Fibroblast of lung (primary cell): ENCODE results near the gene OSBP2.

ENCODE experiments used
- EZH2 ChIP-seq: IDR thresholded peaks from 2 replicates; pipeline ENCODE4 v1.5.1; 2012; ENCODE audit warnings: low read length, control low read depth, mild to moderate bottlenecking; ENCODE audit errors: missing control alignments
- TF ChIP-seq, protein P1 (sequence below), 2 donors: IDR thresholded peaks in 1 of 2; conservative IDR thresholded peaks in 1 of 2; 1 replicate in 1 of 2; 2 replicates in 1 of 2; pipeline ENCODE4 v1.5.1; 2011 to 2012; ENCODE audit warnings: low read length in 2 of 2, control low read depth in 1 of 2, inconsistent platforms in 1 of 2, low read depth in 1 of 2, mild to moderate bottlenecking in 1 of 2

DNA sequence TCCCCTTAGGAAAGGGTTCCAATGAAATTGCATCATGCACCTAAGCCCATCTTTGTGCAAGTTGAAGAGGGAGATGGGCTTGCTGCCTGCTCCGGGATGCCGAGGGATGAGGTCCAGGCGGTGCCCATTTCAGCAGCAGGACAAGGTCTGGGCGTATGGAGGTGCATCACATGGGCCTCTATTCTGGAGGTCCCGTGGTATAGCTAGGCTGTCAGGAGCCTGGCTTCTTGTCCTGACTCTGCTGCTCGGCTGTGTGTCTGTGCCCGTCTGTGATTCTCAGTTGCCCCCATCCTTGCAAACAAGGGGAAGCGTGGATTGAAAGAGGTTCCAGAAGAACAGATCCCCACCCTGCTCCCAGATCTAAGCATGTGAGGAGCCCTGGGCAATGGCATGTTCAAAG is 130.0 kb downstream of the OSBP2 start:
- no peak for TF ChIP-seq EZH2
- TF ChIP-seq, protein P1, sequence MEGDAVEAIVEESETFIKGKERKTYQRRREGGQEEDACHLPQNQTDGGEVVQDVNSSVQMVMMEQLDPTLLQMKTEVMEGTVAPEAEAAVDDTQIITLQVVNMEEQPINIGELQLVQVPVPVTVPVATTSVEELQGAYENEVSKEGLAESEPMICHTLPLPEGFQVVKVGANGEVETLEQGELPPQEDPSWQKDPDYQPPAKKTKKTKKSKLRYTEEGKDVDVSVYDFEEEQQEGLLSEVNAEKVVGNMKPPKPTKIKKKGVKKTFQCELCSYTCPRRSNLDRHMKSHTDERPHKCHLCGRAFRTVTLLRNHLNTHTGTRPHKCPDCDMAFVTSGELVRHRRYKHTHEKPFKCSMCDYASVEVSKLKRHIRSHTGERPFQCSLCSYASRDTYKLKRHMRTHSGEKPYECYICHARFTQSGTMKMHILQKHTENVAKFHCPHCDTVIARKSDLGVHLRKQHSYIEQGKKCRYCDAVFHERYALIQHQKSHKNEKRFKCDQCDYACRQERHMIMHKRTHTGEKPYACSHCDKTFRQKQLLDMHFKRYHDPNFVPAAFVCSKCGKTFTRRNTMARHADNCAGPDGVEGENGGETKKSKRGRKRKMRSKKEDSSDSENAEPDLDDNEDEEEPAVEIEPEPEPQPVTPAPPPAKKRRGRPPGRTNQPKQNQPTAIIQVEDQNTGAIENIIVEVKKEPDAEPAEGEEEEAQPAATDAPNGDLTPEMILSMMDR (conservative IDR thresholded peaks at IDR 0.05 in 1 of 2, IDR thresholded peaks at IDR 0.05 in 1 of 2; ENCODE audit: low read depth in 1 of 2, low read length in 2 of 2), result no peak
